ENCODE measurements around the gene SLC25A4.
A peak's percentile ranks its signal among the peaks of the same experiment; 100 is the strongest.
"Not testable (repeated sequence)": the region's sequence is repeated elsewhere in the genome, so short reads cannot be mapped to it uniquely, and the experiment has no call there.

The SLC25A4 gene

GRCh38 chr4:185142912-185143600, at the start of gene SLC25A4:
Gene SLC25A4, plus strand, starts transcription at chr4:185143266. Its CDS starts 107 bp downstream, at chr4:185143373.
- peak; percentile 65 to 76 (median 70) for DNase-seq

- DNase-seq: no peak
Measured at GRCh38 chr4:185093603-185094002, 49.5 kb upstream of the SLC25A4 start.

DNA sequence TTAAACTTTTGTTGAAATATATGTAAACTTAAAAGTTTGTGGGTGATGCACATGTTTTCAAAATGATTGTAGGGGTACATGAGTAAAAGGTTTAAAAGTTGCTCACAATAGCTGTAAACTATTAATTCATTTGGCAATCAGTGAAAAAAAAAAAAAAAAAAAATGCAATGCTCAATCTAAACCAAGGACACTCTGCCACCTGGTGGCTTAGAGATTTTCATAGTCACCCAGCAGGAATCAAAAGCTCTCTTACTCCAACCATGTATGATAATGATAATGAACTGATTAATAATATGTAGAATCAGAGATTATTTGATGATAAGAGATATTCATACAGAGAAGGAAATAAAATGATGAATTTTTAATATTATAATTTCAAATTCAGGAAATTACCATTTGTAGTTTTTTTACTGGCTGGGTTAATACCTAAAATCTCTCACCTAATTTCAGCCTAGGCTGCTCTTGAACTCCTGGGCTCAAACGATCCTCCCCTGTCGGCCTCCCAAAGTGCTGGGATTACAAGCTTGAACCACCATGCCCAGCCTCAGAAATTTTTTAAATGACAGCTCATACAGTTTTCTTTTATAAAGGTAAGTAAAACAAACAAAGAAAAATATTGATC, 46.9 kb upstream of the SLC25A4 start:
- no peak for DNase-seq

GRCh38 chr4:185098474-185098873, 44.6 kb upstream of the SLC25A4 start:
- DNase-seq: no peak

DNA sequence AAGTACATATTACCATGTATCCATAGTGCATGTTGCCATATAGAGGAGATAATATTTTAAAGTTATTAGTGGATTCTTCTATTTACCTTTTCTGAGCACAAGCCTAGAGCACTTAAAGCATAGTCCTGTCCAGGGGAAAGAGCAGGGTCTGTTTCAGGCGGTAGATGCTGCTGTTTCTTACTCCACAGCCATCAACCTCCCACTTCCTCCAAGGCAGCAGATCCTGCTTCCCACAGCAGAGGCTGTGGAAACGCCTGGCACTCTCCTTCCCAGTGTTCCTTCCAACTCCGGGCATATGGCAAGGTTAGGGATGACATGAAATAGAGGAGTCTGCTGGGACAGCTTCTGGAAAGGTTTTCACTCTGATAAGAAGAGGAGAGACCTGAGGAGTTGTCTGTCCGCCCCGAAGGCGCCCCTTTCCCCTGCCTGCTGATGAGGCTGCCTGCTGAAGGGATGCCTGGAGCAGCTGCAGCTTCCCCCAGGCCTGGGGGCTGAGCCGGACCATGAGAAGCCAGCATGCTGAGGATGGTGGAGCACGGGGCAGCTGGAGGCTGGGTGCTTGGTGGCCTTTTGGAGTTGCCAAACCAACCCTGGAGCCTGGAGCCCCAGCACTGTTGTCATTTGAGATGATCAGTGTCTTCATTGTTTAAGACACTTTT, 43.9 kb upstream of the SLC25A4 start:
- DNase-seq: no peak

GRCh38 chr4:185099940-185100339, 43.1 kb upstream of the SLC25A4 start:
- no peak for DNase-seq

GRCh38 chr4:185100423-185100822, 42.6 kb upstream of the SLC25A4 start:
- no peak for DNase-seq

DNA sequence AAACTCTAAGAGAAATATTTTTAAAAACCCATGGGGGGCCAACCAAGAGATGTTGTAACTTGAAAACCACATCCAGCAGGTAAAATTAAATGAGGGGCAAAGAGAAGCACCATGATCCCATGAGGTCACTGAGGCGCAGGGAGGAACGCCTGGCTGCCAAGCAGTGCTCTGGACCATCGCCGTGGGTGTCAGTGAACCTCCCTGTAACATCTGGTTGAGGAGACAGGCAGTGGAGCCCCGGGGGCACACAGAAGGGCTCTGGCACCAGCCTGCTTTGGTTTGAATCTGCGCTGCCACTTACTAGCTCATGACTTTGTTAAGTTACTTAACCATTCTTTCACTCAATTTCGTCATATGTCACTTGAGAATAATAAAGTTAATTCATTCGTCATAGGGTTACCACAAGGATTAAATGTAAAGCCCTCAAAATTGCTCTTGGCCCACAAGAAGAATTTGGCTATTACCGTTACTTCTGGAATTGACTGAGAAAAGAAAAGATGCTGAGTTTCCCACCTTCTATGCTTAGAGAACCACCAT, 41.6 kb upstream of the SLC25A4 start:
- DNase-seq: no peak

GRCh38 chr4:185104733-185105132, 38.3 kb upstream of the SLC25A4 start:
- no peak for DNase-seq

DNA sequence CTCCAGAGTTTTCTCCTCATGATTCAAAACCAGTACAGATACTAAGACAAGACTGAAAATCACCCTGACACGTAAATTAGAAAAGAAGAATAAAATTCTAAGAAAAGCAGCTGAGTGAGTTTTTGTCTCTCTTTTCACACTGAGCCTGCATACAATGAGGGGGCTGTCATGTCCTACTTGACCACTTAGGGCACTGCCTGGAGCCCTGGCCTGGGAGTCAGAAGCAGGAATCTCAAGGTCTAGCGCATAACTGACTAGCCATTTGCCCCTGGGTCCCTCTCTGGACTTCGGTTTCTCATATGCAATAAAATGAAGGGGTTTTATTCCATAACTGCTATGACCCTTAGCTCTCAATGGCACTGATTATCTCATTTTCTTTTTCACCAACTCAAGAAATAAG, 36.7 kb upstream of the SLC25A4 start:
- DNase-seq: no peak

GRCh38 chr4:185107574-185107973, 35.5 kb upstream of the SLC25A4 start:
- not testable (repeated sequence) for DNase-seq

GRCh38 chr4:185108185-185108584, 34.9 kb upstream of the SLC25A4 start:
- no peak for DNase-seq

GRCh38 chr4:185108669-185109068, 34.4 kb upstream of the SLC25A4 start:
- DNase-seq: no peak

- no peak for DNase-seq
Measured at GRCh38 chr4:185109736-185110135, 33.3 kb upstream of the SLC25A4 start.

- DNase-seq: no peak
Measured at GRCh38 chr4:185110375-185110823, 32.7 kb upstream of the SLC25A4 start.

DNA sequence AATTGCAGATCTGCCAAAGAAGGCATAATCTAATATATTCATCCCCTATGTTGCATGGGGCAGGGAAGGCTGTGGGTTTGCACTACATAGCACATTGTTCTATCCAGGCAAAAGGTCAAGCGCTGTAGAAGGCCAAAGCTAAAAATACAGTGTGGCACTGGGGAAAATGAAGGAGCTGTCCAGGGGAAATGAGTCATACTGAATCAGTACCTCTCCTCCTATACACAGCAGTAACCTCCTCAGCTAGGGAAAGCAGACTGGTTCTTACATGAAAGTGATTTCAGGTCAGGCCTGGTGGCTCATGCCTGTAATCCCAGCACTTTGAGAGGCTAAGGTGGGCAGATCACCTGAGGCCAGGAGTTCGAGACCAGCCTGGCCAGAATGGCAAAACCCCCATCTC, 31.0 kb upstream of the SLC25A4 start:
- DNase-seq: no peak

DNA sequence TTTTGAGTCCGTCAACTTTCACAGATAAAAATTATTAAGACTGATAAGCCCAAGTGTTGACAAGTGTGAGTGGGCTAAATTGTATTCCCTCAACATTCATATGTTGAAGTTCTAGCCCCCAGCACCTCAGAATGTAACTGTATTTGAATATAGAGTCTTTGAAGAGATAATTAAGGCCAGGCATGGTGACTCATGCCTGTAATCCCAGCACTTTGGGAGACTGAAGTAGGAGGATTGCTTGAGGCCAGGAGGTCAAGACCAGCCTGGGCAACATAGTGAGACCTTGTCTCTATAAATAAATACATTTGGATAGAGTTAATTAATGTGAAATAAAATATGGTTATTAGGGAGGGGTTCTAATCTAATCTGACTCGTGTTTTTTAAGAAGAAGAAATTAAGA, 29.7 kb upstream of the SLC25A4 start:
- DNase-seq: no peak

DNA sequence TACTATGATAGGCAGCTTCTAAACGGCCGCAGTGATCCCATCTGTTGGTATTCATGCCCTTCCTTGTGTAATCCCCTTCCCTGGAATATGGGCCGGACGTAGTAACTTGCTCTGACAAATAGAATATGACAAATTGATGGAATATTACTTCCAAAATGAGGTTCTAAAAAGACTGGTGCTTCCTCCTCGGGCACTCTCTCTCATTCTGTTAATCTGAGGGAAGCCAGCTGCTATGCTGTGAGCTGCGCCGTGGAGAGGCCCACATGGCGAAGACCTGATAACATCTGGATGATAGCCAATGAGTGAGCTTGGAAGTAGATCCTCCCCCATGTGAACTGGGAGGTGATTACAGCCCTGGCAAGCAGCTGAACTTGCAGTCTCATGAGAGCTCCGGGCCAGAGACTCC, 27.2 kb upstream of the SLC25A4 start:
- no peak for DNase-seq

DNA sequence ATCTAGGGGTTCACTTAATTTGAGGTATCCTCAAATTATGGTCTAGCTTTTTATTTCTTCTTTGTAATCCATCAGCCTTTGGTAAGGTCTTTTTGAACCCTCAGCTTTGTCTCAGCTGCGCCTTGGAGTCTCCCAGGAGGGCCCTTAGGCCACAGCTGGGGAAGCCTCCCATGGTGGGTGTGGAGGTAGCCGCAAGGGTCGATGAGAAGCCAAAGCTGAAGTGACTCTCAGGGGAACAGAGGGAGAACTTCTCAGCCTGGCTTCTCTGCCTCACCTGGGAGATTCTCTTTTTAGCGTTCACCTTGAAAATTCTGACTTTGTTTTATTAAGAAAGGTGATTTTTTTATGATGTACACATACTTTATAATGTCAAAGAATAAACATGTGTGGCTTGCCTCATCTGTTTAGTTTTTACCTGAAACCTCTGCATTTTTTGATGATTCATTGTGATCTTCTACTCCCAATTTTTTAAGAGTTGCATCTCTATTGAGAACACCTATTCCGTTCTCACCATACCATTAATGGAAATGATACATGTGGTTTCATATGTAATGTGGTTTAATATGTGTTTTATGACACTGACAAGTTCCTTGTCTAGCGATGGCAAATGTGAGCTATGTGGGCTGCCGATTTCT, 25.6 kb upstream of the SLC25A4 start:
- no peak for DNase-seq

DNA sequence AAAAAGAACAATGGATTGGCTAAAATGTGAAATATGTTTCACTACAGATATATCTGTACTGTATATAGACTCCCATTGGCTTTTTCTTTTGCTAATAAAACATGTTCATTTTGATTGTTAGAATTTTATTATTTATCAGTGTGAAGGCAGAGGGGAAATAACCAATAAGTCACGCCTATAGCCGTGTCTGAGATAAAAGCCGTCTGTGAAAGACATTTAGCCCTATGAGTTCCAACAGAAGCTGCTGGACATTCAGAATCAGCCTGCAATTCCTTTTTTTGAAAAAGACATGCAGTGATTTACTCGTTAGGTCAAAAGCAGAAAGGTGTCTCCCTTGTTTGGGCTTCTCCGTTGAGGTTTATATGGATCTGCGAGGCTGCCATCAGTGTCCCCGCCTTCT, 24.2 kb upstream of the SLC25A4 start:
- no peak for DNase-seq

DNA sequence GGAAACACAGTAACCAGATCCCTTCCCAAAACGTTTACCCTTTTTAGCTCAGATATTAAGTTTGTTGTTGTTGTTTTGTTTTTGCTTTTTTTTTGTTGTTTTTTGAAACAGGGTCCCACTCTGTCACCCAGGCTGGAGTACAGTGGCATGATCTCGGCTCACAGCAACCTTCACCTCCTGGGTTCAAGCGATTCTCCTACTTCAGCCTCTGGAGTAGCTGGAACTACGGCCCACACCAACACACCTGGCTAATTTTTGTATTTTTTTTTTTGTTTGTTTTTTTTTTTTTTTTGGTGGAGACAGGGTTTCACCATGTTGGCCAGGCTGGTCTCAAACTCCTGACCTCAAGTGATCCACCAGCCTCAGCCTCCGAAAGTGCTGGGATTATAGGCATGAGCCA, 23.6 kb upstream of the SLC25A4 start:
- DNase-seq: not testable (repeated sequence)

DNA sequence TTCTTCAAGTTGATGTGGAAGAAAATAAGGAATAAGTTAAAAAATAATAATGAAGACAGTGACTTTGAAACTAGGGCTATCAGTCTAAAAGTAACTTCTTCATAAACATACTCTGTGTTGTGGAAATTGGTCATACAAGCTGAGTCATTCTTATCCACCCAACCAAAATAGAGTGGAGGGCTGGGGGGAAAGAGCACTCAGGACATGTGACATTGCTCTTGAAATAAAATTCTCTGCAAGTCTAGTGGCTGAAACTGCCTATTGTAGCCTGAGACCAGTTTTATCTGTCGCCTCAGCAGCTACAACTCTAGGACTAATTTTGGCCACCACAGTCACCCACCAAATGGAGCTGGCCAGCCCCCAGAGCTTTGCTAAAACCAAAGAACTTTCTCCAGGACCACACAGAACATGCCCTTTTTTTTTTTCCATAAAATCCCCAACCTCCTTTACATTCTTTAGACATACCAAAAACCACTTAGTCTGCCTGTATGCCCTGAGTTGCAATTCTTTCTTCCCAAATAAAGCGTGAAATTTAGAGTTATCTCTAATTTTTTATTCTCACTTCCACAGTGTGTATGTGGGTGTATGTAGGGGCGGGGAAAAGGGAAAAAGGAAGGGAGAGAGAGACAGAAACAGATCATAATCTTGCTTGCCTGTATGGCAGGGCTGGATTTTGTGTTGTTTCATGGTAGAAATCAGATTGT, 23.0 kb upstream of the SLC25A4 start:
- no peak for DNase-seq

DNA sequence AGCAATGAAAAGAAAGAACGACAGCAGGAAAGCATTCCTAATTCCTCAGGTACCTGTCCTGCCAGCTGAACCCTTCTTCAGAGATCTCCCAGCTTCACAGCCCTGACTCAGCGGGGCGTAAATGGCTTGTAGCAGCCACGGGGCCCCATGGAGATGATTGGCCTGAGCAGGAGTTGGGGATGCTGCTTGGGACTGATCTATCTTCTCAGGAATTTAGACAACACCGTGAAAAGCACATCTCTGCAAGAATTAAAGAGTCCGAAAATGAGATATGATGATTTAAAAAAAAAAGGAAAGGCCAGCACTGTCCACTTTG, 22.5 kb upstream of the SLC25A4 start:
- no peak for DNase-seq

All from activated CD4-positive, CD25-positive, alpha-beta regulatory T cell (primary cell).